ENCODE measurements around the gene LOXL4.
"Not testable (repeated sequence)": the region's sequence is repeated elsewhere in the genome, so short reads cannot be mapped to it uniquely, and the experiment has no call there.

The LOXL4 gene

DNA sequence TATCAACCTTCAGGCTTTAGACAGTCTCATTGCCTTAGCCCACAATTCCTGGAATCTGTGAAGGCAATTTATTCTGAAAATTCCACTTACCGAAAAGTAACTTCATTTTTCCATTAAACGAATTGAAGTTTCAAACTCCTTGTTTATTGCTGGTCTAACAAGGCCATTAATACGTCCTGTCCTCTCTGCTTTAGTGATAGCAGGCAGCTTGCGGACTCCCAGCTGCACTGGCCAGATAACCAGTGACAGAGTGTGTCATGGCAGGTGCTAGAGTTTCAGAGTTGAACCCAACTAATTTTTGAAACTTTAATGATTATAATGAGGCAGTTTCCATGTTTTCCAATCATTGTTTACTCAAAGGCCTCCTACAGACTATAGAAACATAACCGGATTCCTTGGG is 31.1 kb downstream of the LOXL4 start:
- DNase-seq, result no peak

DNA sequence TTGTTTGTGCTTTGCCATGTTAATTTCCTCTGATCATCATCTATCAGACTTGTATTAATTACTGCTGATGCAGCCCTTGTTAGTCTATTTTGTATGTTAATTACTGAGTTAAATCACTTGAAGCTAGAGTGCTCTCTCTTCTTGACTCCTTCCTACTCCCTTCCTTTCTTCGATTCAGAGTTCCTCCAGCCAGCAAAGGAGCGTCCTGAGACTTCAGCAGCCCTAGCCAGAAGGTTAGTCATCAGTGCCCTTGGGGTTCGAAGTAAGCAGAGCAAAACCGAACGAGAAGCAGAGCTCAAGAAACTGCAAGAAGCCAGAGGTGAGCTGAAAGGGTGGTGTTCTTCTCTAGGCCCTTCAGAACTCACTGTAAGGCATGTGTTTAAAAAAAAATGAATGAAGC is 32.1 kb downstream of the LOXL4 start:
- DNase-seq, result no peak

DNA sequence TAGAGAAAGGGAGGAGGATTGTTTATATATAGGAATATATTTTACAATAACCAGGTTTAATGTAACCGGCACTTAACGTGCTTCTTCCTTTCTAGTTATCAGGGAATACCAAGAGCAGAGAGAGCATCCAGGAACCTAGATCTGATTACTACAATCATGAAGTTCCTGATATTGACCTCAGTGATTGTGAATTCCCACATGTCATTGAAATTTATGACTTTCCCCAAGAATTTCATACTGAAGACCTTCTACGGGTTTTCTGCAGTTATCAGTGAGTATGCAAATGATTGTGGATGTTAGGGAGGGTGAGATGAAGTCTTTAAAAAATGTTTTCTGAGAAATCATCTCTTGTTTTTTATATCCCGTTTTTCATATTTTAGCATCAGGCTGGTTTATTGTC is 36.6 kb downstream of the LOXL4 start:
- DNase-seq, result no peak

DNA sequence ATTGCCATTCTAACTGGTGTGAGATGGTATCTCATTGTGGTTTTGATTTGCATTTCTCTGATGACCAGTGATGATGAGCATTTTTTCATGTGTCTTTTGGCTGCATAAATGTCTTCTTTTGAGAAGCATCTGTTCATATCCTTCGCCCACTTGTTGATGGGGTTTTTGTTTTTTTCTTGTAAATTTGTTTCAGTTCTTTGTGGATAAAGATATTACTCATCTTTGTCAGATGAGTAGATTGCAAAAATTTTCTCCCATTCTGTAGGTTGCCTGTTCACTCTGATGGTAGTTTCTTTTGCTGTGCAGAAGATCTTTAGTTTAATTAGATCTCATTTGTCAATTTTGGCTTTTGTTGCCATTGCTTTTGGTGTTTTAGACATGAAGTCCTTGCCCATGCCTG is 39.7 kb downstream of the LOXL4 start:
- DNase-seq, result not testable (repeated sequence)

DNA sequence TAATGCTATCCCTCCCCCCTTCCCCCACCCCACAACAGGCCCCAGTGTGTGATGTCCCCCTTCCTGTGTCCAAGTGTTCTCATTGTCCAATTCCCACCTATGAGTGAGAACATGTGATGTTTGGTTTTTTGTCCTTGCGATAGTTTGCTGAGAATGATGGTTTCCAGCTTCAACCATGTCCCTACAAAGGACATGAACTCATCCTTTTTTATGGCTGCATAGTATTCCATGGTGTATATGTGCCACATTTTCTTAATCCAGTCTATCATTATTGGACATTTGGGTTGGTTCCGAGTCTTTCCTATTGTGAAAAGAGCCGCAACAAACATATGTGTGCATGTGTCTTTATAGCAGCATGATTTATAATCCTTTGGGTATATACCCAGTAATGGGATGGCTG is 40.3 kb downstream of the LOXL4 start:
- DNase-seq, result not testable (repeated sequence)

DNA sequence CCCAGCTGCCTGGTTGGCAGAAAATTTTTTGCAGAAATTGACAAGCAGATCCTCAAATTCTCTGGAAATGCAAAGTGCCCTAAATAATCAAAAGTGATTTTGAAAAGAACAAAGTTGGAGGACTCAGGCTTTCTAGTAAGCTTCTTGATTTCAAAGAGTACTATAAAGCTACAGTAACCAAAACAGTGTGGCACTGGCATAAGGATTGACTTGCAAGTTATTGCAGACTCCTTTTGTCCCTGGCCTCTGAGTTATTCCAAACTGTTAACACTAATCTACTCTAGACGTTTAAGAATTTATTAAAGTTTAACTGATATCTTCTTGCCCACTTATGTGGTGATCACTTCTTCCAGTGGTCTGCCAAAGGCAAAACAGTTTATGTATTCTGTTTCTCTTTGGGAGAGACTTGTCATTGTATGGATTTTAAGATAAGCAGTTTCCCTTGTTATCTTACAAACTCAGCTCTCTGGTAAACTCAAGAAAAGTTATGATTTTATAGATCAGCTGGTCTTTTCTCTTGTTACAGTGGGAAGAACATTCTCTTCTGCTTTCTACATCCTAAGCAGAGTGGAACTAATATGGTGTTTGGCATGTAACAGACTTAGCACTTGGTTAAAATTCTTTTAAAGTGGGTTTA is 41.4 kb downstream of the LOXL4 start:
- DNase-seq, result no peak

DNA sequence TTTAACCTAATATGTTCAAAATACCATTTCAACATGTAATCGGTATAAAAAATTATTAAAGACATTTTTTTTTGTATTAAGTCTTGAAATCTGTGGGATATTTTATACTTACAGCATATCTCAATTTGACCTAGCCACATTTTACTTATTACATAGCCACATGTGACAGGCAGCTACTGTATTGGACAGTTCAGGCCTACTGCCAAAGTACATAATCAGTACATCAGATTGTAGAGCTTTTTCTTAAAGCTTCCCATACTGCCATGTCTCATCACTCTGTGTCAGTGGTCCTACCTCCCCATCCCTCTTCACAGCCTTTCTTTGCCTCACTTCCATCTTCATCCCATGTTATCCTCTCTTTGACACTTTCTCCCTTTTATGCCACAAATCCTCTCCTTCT is 43.0 kb downstream of the LOXL4 start:
- no peak for DNase-seq

DNA sequence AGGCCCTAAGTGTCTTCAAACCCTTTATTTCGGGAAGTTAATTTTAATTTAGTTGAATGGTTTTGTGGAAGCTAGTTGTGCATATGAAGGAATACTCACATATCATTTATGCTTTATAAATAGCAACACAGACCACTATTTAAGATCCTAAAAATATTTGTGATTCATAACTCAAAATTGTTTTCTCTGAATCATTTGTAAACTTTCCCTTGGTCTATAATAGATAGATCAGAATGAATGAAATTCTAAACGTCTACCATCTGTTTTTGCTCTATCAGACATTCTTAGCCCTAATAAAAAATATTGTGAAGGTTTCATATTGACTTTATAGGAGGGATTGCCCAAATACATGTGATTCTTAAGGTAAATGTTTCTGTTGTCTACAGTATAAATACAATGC is 43.5 kb downstream of the LOXL4 start:
- DNase-seq, result no peak

DNA sequence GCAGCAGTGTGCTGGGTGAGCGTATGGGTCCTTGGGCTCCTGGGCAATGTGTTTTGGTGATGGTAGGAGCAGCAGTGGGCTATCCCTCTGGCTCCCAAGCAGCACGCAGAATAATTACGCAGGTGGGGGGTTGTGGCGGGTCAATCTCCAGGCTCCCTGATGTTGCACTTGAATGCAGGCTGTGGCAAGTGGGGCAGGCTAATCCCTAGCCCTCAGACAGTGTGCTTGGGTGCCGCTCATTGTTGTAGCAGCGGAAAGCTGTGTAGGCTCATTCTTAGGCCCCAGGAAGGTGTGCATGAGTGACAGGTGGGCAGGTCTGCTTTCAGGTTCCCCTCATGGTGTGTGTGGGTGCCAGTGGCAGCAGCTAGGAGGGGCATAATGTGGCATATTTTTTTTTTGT is 44.1 kb downstream of the LOXL4 start:
- DNase-seq, result no peak

DNA sequence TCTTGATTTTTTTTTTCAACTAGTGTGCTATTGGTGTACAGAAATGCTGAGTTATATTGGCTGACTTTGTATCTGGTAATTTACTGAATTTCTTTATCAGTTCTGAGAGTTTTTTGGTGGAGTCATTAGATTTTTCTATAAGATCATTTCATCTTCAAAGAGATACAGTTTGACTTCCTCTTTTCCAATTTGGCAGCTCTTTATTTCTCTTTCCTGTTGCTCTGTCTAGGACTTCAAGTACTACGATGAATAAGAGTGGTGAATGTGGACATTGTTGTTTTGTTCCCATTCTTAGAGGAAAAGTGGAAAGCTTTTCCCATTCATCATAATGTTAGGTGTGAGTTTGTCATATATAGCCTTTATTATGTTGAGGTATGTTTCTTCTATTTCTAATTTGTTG is 50.2 kb downstream of the LOXL4 start:
- DNase-seq, result no peak

DNA sequence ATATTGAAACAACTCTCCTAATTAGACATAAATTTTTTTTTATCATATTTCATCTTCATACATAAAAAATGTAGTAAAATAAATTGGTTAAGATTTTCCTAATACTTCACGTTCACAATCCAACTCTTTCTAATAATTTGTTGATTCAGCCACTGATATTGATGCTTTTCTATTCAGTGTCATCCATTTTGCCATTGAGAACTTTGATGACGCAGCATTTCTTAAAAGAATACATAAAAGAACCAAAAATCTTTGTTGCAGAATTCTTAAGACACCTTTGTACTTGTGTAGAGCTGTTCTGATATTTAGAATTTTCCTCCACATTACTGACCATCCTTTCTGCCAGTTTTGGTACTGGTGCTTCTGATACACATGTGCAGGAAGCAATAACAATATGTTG is 52.6 kb downstream of the LOXL4 start:
- DNase-seq, result no peak

DNA sequence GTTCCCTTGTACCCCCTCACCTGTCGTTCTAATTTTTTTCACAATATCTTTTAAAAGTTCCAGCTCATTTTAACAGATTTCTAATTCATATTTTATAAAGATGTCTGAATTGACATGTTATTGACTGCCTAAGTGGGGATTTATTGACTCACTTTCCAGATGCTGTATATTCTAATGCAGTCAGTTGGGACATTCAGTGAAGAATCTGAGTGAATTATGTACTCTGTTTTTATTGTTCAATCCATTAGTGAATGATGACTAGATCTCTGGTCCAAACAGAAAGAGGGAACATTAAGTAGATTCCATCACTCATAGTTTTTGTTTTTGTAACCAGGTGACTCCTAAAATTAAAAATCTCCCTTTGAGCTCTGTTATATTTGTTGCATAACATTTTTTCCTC is 54.3 kb downstream of the LOXL4 start:
- no peak for DNase-seq

DNA sequence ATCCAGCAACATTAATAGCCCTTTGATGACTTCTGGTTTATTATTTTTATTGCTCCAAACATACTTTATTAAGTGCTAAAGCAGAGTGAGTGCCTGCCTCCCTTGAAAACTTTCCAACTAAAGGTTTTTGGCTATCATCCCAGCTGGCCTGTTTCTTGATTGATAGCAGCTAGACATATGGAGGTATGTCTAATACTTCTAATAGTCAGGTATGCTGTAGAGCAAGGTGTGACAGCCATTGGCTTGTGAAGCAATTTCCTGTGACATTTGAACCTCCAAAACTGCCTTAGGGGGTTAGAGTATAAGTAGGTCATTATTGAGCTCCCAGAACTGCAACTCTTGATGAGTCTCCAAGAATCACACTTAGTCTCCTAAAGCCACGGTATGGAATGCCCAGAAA is 55.8 kb downstream of the LOXL4 start:
- DNase-seq, result no peak

DNA sequence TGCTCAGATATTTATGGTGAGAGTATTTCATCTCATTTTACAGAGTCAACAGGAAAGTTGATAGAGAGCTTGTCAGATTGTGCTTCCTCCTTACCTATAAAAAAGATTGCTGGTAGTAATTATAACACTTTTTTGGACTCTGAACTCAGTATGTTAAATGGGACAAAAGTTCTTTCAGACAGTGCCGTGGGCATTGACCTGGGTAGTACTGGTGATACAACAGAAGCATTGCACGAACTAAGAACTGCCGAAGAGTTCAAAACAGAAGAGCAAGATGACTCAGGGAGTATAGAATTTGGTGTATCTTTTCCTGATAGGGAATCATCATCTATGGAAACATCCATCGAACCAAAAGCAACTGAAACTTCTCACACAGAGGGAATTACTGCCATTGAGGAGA is 58.6 kb downstream of the LOXL4 start:
- DNase-seq, result no peak

DNA sequence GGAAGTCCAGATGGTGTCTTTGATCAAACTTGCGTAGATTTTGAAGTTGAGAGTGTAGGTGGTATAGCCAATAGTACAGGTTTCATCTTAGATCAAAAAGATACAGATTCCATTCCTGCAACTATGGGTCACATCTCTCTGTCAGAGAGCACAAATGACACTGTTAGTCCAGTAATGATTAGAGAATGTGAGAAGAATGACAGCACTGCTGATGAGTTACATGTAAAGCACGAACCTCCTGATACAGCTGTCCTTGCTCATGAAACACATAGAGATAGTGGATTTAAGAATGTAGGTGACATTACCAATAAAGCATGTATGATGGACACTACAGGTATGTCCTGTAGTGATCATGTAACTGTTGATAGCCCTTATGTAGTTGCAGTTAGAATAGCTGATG is 59.1 kb downstream of the LOXL4 start:
- DNase-seq, result no peak

DNA sequence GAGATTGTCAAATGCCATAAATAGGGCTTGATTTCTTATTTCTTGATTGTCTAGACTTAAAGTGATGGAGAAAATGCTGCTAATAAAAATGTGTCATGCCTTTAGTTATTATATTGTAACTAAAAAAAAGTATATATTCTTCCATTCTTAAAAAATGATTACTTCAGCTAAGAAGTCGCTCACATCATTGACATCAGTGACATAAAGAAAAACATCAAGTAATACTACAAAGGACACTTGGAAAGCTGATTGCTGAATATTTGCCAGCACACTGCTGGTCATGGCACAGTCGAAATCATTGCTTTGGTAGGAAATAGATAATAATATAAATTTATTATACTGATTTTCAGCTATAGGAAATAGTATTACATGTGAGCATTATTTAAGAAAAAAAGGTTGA is 62.6 kb downstream of the LOXL4 start:
- DNase-seq, result no peak

DNA sequence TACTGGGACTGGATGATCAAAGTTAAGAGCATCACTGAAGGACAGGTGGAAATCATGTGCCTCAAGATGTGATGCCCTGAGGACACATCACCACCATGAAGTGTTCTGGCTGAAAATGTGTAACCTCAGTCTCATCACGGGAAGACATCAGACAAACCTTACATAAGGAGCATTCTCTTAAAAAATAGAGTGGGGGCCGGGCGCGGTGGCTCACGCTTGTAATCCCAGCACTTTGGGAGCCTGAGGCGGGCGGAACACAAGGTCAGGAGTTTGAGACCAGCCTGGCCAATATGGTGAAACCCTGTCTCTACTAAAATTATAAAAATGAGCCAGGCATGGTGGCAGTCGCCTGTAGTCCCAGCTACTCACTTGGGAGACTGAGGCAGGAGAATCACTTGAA is 65.6 kb downstream of the LOXL4 start:
- DNase-seq, result no peak

DNA sequence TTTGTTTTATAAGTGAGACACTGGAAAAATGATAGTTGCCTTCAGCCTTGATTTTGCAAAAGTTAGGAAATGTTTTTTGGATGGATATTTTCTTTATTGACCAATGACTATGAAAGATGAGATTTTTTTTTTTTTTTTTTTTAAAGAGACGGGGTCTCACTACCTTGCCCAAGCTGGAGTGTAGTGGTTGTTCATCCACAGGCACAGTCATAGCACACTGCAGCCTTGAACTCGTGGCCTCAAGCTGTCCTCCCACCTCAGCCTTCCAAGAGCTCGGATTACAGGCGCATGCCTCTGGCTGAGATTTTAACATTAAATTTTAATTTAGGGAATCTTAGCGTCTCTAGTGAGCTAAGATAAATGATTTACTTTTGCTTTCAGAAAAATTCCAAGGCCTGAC is 66.2 kb downstream of the LOXL4 start:
- no peak for DNase-seq

All from stimulated activated CD8-positive, alpha-beta memory T cell treated with anti-CD3 and anti-CD28 coated beads, Interleukin-4, amount 100 ng/mL, for 48 hours (primary cell).